A549 (cell line): ENCODE data around the gene CCNJ. TPM values are rescaled to one million over a fixed set of nuclear protein-coding genes. Genes with fewer than 3 reads are reported as not detected.

ENCODE experiments used
- ATAC-seq, 2 experiments: fragments of 200-7000 bp in 1 of 2; fragments of >200 bp in 1 of 2; cut with Nextera tagmentation in 1 of 2; cut with Tn5 transposase in 1 of 2; 3 replicates each; pipeline versions ENCODE4 v1.8.0 to v1.9.1; 2018 to 2020; ENCODE audit warnings: mild to moderate bottlenecking in 1 of 2, moderate library complexity in 1 of 2
- CTCF ChIA-PET: fragments of 300-600 bp; sonication (Branson Sonifier 250); formaldehyde crosslinking; extraction: SDS; loops from one replicate; lab custom pipeline; 2021; ENCODE audit warnings: antibody characterized with exemption, inconsistent platforms; lab: Yijun Ruan, JAX
- POLR2A ChIA-PET: fragments of 350-600 bp; formaldehyde crosslinking; extraction: SDS; loops from one replicate; lab custom pipeline; 2021; ENCODE audit warnings: antibody characterized with exemption, inconsistent platforms; lab: Yijun Ruan, JAX
- DNase-seq, 2 experiments: peaks; one replicate each; pipeline versions ENCODE4 v3.0.0 to v3.0.0-alpha.2; 2011 to 2016; ENCODE audit warnings: low read depth in 1 of 2, low spot score in 1 of 2
- FAIRE-seq: peaks from 2 replicates; lab custom pipeline; 2011; peaks lifted over from hg19 to GRCh38; lab: Jason Lieb, UNC
- H3K27ac ChIP-seq, 2 experiments: fragments of >200 bp; sonication (Bioruptor Twin); formaldehyde crosslinking; 3 replicates each; pipeline ENCODE4 v1.5.1; 2016 to 2017
- H3K4me1 ChIP-seq: fragments of >200 bp; sonication (Bioruptor Twin); formaldehyde crosslinking; 3 replicates; pipeline ENCODE4 v1.6.1; 2016
- H3K4me2 ChIP-seq: fragments of >200 bp; sonication (Bioruptor Twin); formaldehyde crosslinking; 3 replicates; pipeline ENCODE4 v1.6.1; 2016
- H3K4me3 ChIP-seq: fragments of >200 bp; sonication (Bioruptor Twin); formaldehyde crosslinking; 3 replicates; pipeline ENCODE4 v1.5.1; 2016
- H3K9me3 ChIP-seq: fragments of >200 bp; sonication (Bioruptor Twin); formaldehyde crosslinking; 3 replicates; pipeline ENCODE4 v1.6.1; 2016
- CHD2 ChIP-seq: fragments of 150-350 bp; IDR thresholded peaks from 2 replicates; pipeline ENCODE4 v1.6.1; 2014; ENCODE audit warnings: low read length; ENCODE audit not compliant: partially characterized antibody
- CHD4 ChIP-seq: fragments of 200-600 bp; sonication (generic); IDR thresholded peaks from 2 replicates; pipeline ENCODE4 v1.6.1; 2016; ENCODE audit warnings: antibody characterized with exemption, mild to moderate bottlenecking, borderline replicate concordance
- EHF ChIP-seq: fragments of 250-450 bp; sonication (Bioruptor Pico); IDR thresholded peaks from 2 replicates; pipeline ENCODE4 v1.5.0; 2020; ENCODE audit warnings: mild to moderate bottlenecking
- FOSL2 ChIP-seq, 2 experiments: fragments of 450-650 bp in 1 of 2; fragments of >200 bp in 1 of 2; sonication (Bioruptor Twin) in 1 of 2; formaldehyde crosslinking; IDR thresholded peaks; 2 replicates each; pipeline versions ENCODE4 v1.5.0 to v1.6.1; 2016 to 2020; ENCODE audit warnings: mild to moderate bottlenecking in 1 of 2, moderate library complexity in 1 of 2
- FOXS1 ChIP-seq: fragments of 250-450 bp; sonication (Bioruptor Pico); IDR thresholded peaks from 2 replicates; pipeline ENCODE4 v1.5.0; 2020; ENCODE audit warnings: mild to moderate bottlenecking, moderate library complexity
- HEYL ChIP-seq: fragments of 250-450 bp; sonication (Bioruptor Pico); IDR thresholded peaks from 2 replicates; pipeline ENCODE4 v1.8.0; 2021; ENCODE audit warnings: mild to moderate bottlenecking, moderate library complexity
- HOXB13 ChIP-seq: fragments of 250-450 bp; sonication (Bioruptor Pico); IDR thresholded peaks from 2 replicates; pipeline ENCODE4 v1.5.0; 2020; ENCODE audit warnings: low read depth, mild to moderate bottlenecking, moderate library complexity
- JUN ChIP-seq, 2 experiments: fragments of >200 bp; sonication (Bioruptor Twin); formaldehyde crosslinking; IDR thresholded peaks; 2 replicates in 1 of 2; 3 replicates in 1 of 2; pipeline ENCODE4 v1.6.1; 2016 to 2017
- MAFK ChIP-seq: fragments of 450-650 bp; IDR thresholded peaks from 2 replicates; pipeline ENCODE4 v1.6.1; 2014; ENCODE audit not compliant: partially characterized antibody
- POLR2A ChIP-seq: IDR thresholded peaks from 2 replicates; pipeline ENCODE4 v1.6.1; 2012; ENCODE audit warnings: mild to moderate bottlenecking, low read length
- RARB ChIP-seq: fragments of 250-450 bp; sonication (Bioruptor Pico); IDR thresholded peaks from 2 replicates; pipeline ENCODE4 v1.8.0; 2021; ENCODE audit warnings: mild to moderate bottlenecking, moderate library complexity
- RFX5 ChIP-seq: fragments of 450-650 bp; IDR thresholded peaks from 2 replicates; pipeline ENCODE4 v1.7.1; 2014; ENCODE audit warnings: antibody characterized with exemption, mild to moderate bottlenecking, moderate library complexity
- SMC3 ChIP-seq: fragments of >200 bp; sonication (Bioruptor Twin); formaldehyde crosslinking; IDR thresholded peaks from 3 replicates; pipeline ENCODE4 v1.6.1; 2018; ENCODE audit warnings: inconsistent platforms
- TFCP2L1 ChIP-seq: fragments of 250-450 bp; sonication (Bioruptor Pico); IDR thresholded peaks from 2 replicates; pipeline ENCODE4 v1.5.0; 2021; ENCODE audit warnings: mild to moderate bottlenecking
- TP53 ChIP-seq: fragments of 250-450 bp; sonication (Bioruptor Pico); IDR thresholded peaks from 2 replicates; pipeline ENCODE4 v1.5.0; 2021; ENCODE audit warnings: mild to moderate bottlenecking, moderate library complexity
- ZFP36 ChIP-seq: fragments of 450-650 bp; IDR thresholded peaks from 2 replicates; pipeline ENCODE4 v1.6.1; 2014; ENCODE audit warnings: borderline replicate concordance; ENCODE audit not compliant: partially characterized antibody
- ZSCAN20 ChIP-seq: fragments of 250-450 bp; sonication (Bioruptor Pico); IDR thresholded peaks from 2 replicates; pipeline ENCODE4 v1.8.0; 2022; ENCODE audit warnings: mild to moderate bottlenecking, moderate library complexity
- WGBS: methylation state at CpG from one replicate; pipeline ENCODE4 v1.1.6; 2017; ENCODE audit errors: missing lambda C conversion rate; 5-methylcytosine and 5-hydroxymethylcytosine counted together
- polyA plus RNA-seq, 4 experiments: library from polyadenylated mRNA; depleted of rRNA in 3 of 4; stranded (reverse); fragments of >200 nt; fragmentation: RNase III in 1 of 4; extraction: RNeasy Plus Mini Kit Qiagen cat#74134 plus additional on column Dnase treatment in 1 of 4; gene quantifications; 2 replicates in 3 of 4; 3 replicates in 1 of 4; pipeline ENCODE4 v1.2.3, GENCODE V29; 2011 to 2017
- TF ChIP-seq, protein P1 (sequence below): fragments of >200 bp; sonication (Bioruptor Twin); formaldehyde crosslinking; IDR thresholded peaks from 3 replicates; pipeline ENCODE4 v1.6.1; 2016
- TF ChIP-seq, protein P2 (sequence below): fragments of 250-450 bp; sonication (Bioruptor Pico); IDR thresholded peaks from 2 replicates; pipeline ENCODE4 v1.5.0; 2020; ENCODE audit warnings: low read depth, mild to moderate bottlenecking, moderate library complexity
- TF ChIP-seq, protein P3 (sequence below): fragments of >200 bp; sonication (Bioruptor Twin); formaldehyde crosslinking; IDR thresholded peaks from 2 replicates; pipeline ENCODE4 v1.6.1; 2016
- TF ChIP-seq, protein P4 (sequence below): IDR thresholded peaks from 2 replicates; pipeline ENCODE4 v1.6.1; 2012

Gene CCNJ
- polyA plus RNA-seq, 2 of the 4 experiments (the other 2 are of a cell fraction), result 6.5 to 12.0 TPM

DNA sequence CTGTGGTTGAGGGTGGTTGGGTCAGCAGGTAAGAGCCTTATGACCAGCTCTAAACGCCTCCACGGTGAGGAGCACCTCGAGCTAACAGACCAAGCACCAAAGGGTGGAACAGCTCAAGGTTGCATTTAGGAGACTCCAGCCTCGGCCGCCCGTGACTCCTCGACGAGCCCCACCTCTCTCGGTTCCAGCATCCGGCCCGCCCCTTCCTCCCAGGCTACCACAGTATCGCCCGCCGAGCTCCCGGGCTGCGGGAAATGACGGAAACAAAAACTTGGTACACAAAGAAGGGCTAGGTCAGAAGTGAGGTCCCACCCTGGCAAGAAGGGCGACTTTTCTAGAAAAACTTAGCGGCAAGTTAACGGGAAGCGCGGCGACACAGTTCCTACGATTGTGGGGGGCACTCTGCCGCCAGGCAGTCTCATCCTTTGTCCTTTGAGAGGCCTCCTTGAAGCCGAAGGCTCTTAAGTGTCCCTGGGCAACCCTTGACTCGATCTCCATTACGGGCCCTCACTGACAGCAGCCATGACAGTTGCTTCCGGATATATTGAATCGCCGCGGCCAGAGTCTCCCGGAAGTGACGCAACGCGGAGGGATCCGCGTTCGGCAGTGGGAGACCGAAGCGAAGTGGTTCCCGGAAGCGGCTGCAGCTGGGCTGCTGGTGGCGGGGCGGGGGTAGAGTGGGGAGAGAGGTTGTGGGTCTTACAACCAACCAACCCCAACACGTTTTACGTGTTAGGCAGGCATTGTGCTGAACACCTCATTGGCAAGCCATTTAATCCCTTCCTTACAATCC lies 46.5 kb downstream of the CCNJ start (continued):
- TF ChIP-seq, protein P1, sequence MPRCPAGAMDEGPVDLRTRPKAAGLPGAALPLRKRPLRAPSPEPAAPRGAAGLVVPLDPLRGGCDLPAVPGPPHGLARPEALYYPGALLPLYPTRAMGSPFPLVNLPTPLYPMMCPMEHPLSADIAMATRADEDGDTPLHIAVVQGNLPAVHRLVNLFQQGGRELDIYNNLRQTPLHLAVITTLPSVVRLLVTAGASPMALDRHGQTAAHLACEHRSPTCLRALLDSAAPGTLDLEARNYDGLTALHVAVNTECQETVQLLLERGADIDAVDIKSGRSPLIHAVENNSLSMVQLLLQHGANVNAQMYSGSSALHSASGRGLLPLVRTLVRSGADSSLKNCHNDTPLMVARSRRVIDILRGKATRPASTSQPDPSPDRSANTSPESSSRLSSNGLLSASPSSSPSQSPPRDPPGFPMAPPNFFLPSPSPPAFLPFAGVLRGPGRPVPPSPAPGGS, result peak; percentile 47; the same call in 1 of the 3 replicates
- TF ChIP-seq, protein P2, sequence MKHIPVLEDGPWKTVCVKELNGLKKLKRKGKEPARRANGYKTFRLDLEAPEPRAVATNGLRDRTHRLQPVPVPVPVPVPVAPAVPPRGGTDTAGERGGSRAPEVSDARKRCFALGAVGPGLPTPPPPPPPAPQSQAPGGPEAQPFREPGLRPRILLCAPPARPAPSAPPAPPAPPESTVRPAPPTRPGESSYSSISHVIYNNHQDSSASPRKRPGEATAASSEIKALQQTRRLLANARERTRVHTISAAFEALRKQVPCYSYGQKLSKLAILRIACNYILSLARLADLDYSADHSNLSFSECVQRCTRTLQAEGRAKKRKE, result peak; percentile 51; the same call in 1 of the 2 replicates
- TF ChIP-seq HOXB13 (CRISPR knock-in tag), result peak; percentile 75
- peak; percentile 68 for TF ChIP-seq POLR2A
- TF ChIP-seq TP53 (CRISPR knock-in tag), result peak; percentile 66
- no peak for TF ChIP-seq FOSL2 (IDR thresholded peaks at IDR 0.05)
- TF ChIP-seq FOSL2 (CRISPR knock-in tag; IDR thresholded peaks at IDR 0.05), result peak; percentile 32
- no peak for TF ChIP-seq RARB
- TF ChIP-seq SMC3, result 0 out of 3 replicates have a peak, but pooled peaks have one; percentile 15
- peak; percentile 21; the same call in 1 of the 2 replicates for TF ChIP-seq ZSCAN20 (CRISPR knock-in tag)
- no peak for TF ChIP-seq MAFK
- TF ChIP-seq RFX5, result 0 out of 2 replicates have a peak, but pooled peaks have one; percentile 34
- TF ChIP-seq, protein P3, sequence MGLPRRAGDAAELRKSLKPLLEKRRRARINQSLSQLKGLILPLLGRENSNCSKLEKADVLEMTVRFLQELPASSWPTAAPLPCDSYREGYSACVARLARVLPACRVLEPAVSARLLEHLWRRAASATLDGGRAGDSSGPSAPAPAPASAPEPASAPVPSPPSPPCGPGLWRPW, result no peak
- no peak for TF ChIP-seq TFCP2L1
- TF ChIP-seq HEYL, result no peak
- TF ChIP-seq, protein P4, sequence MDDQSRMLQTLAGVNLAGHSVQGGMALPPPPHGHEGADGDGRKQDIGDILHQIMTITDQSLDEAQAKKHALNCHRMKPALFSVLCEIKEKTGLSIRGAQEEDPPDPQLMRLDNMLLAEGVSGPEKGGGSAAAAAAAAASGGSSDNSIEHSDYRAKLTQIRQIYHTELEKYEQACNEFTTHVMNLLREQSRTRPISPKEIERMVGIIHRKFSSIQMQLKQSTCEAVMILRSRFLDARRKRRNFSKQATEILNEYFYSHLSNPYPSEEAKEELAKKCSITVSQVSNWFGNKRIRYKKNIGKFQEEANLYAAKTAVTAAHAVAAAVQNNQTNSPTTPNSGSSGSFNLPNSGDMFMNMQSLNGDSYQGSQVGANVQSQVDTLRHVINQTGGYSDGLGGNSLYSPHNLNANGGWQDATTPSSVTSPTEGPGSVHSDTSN, result peak; percentile 89
- peak; percentile 74 for TF ChIP-seq CHD2
- no peak for TF ChIP-seq ZFP36
- TF ChIP-seq JUN (IDR thresholded peaks at IDR 0.05), result peak; percentile 89 to 94

DNA sequence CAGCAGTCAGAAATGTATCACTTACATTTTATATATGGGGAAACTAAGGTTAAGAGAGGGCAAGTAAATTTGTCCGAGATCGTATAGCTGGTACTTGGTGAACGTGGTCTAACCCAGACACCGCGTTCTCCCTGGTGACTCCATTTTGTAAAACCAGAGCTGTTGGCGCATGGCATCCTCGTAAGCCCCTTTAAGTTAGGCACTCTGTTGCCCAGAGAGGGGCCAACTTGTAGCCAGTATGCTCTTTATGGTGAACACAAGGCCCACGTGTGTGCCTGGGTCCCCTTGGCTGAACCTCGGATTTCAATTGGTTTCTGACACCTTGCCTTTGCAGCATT lies 47.0 kb downstream of the CCNJ start:
- Histone ChIP-seq H3K4me2 (peak overlapping the region; percentile 77), H3K4me3 (peak overlapping the region; percentile 77), H3K9me3 (peaks cover 7% of the 10 kb centered on the region), H3K4me1 (peaks cover 8% of the 10 kb centered on the region; the same call in 1 of the 3 replicates), H3K27ac (peak overlapping the region; percentile 94 to 98)
- no peak for DNase-seq
- WGBS, result 54% methylated on average over 8 of the region's 9 CpGs
- CTCF ChIA-PET, result interaction anchor here (1.8 kb wide), 1 partner anchor 24 kb away, joined by 4 read pairs; no protein-coding TSS in a partner anchor
- ATAC-seq, result 0 out of 6 replicates have a peak, but pooled peaks of 1 of the 2 experiments have one; percentile 2
- FAIRE-seq, result no peak
- TF ChIP-seq HEYL, result 0 out of 2 replicates have a peak, but pooled peaks have one; percentile 29
- 0 out of 2 replicates have a peak, but pooled peaks have one; percentile 2 for TF ChIP-seq EHF
- TF ChIP-seq CHD4, result no peak
- TF ChIP-seq FOXS1, result no peak
- POLR2A ChIA-PET, result interaction anchor here (1.2 to 2.6 kb wide), 4 partner anchors 9 to 40 kb away, joined by 3 to 146 read pairs (median 4); partner anchors contain the start of gene ZNF518A
